PC-3 (cell line): ENCODE measurements around the gene RPS4Y1.

ENCODE experiments used
- EZH2 ChIP-seq: fragments of 300-600 bp; sonication (generic); IDR thresholded peaks from one replicate; pipeline ENCODE4 v1.6.1; 2017; ENCODE audit warnings: antibody characterized with exemption, mild to moderate bottlenecking, low read length; ENCODE audit not compliant: unreplicated experiment
- TF ChIP-seq, protein P1 (sequence below): fragments of 300-600 bp; sonication (generic); conservative IDR thresholded peaks from 2 replicates; pipeline ENCODE4 v1.5.1; 2017; ENCODE audit warnings: antibody characterized with exemption, low read depth, mild to moderate bottlenecking, low read length

DNA sequence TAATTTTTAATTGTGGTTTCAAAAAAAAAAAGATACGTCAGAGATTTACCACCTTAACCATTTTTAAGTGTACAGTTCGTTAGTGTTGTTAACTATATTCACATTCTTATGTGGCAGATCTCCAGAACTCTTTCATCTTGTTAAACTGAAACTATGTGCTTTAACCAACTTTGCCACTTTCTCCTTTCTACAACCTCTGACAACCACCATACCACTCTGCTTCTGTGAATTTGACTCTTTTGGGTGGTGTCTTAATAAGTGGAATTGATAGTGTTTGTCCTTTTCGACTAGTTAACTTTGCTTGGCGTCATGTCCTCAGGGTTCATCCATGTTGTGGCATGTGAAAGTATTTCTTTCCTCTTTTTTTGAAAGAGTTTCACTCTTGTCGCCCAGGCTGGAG lies 15.7 kb downstream of the RPS4Y1 start:
- TF ChIP-seq, protein P1, sequence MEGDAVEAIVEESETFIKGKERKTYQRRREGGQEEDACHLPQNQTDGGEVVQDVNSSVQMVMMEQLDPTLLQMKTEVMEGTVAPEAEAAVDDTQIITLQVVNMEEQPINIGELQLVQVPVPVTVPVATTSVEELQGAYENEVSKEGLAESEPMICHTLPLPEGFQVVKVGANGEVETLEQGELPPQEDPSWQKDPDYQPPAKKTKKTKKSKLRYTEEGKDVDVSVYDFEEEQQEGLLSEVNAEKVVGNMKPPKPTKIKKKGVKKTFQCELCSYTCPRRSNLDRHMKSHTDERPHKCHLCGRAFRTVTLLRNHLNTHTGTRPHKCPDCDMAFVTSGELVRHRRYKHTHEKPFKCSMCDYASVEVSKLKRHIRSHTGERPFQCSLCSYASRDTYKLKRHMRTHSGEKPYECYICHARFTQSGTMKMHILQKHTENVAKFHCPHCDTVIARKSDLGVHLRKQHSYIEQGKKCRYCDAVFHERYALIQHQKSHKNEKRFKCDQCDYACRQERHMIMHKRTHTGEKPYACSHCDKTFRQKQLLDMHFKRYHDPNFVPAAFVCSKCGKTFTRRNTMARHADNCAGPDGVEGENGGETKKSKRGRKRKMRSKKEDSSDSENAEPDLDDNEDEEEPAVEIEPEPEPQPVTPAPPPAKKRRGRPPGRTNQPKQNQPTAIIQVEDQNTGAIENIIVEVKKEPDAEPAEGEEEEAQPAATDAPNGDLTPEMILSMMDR, result no peak
- TF ChIP-seq EZH2, result no peak
